HG03342 (cell line): ENCODE results near the gene PMF1.
A peak's percentile ranks its signal among the peaks of the same experiment; 100 is the strongest.

Experiments used
- ATAC-seq: cut with Tn5 transposase; IDR thresholded peaks from one replicate; pipeline ENCODE4 v1.9.1; 2021; ENCODE audit warnings: mild to moderate bottlenecking, moderate library complexity; ENCODE audit not compliant: unreplicated experiment

The PMF1 gene

DNA sequence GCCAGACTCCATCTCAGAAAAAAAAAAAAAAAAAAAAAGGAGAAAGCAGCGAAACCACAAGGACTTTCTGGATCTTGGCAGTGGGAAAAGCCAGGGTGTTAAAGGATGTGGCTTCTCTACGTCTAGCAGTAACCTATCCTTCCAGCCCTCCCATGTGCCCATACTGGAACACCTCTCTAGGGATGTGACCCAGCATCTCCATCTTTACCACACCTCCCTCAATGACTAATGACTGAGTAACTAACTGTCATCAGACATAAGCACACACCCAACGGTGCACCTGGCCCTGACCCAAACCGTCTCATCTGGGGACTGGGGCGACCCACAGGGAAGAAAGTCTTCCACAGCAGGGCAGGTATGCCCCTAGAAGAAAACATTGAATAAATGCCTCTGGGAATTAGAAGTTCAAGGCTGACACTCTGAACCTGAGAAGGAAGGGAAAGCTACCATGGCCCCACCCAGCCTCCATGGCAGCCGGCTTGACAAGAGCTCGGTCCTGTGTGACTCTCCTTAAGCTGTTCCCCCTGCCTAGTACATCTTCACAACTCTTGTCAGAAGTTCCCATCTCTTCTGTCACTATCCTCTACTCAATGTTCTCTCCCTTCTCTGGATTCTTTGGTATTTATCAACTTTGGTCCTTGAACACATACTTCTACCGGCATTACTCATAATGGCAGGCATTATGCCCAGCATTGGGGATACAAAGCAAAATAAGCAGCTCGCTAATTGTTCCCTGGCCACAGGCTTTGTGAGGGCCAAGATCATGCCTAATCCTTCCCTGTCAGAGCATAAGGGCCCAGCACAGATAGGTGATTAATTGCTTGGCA, 49.9 kb downstream of the PMF1 start:
- no peak for ATAC-seq

DNA sequence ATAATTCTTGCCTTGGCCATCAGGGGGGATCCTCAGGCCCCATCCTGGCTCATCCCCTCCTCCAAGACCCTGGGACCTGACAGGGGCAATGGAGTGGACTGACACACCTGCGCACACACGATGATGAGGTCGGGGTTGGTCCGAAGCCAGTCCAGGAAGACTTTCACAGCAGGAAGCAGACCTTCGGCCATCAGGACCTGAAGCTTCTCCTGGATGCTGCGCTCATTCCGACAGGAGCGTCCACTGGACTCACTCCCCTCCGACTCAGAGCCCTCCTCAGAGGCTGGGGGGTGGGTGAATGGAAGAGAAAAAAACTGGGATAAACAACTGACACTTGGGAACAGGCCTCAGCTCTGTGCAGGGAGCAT, 50.5 kb downstream of the PMF1 start:
- no peak for ATAC-seq

DNA sequence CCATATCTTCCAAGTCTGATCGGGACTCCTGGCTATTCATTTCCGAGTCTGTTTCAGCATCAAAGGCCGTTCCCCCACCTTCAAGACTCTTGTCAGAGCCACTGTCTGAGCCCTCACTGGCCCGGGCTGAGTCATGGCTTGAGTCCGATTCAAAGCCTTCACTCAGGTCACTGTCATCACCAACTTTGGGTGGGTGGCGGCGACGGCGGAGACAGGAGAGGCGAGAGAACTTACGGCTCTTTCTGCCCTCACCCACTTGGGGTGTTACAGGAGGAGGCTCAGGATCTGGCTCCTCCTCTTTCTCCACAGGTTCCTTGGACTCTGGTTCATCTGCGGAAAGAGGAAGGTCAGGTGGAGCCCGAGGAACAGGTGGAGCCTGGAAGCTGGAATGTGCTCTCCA, 53.2 kb downstream of the PMF1 start:
- no peak for ATAC-seq

GRCh38 chr1:156268336-156268735, 55.5 kb downstream of the PMF1 start:
- ATAC-seq = no peak

- no peak for ATAC-seq
These were observed 57.5 kb downstream of the PMF1 start for GRCh38 chr1:156270314-156270713.

DNA sequence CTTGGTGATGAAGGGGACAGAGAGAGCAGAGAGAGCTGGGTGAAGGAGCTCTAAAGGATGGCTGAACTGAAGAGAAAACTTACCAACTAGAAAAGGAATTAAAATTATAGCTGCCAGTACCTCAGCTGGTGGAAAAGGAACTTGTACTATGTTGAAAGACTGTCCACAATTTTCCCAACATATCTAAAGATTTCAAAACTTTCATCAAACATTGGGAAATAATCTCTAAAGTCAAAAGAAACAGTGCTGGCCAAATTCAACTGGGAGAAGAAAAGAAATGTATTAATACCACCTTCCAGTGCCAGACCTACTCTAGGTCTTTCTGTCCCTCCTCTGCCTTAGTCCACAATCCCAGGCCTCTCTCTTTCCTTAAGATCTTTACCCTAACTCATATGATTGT, 63.7 kb downstream of the PMF1 start:
- no peak for ATAC-seq

- ATAC-seq = no peak
These were observed 64.2 kb downstream of the PMF1 start for GRCh38 chr1:156276966-156277381.

GRCh38 chr1:156279837-156280236, 67.0 kb downstream of the PMF1 start:
- ATAC-seq = no peak

GRCh38 chr1:156281281-156281680, 68.5 kb downstream of the PMF1 start:
- ATAC-seq = peak; percentile 44

DNA sequence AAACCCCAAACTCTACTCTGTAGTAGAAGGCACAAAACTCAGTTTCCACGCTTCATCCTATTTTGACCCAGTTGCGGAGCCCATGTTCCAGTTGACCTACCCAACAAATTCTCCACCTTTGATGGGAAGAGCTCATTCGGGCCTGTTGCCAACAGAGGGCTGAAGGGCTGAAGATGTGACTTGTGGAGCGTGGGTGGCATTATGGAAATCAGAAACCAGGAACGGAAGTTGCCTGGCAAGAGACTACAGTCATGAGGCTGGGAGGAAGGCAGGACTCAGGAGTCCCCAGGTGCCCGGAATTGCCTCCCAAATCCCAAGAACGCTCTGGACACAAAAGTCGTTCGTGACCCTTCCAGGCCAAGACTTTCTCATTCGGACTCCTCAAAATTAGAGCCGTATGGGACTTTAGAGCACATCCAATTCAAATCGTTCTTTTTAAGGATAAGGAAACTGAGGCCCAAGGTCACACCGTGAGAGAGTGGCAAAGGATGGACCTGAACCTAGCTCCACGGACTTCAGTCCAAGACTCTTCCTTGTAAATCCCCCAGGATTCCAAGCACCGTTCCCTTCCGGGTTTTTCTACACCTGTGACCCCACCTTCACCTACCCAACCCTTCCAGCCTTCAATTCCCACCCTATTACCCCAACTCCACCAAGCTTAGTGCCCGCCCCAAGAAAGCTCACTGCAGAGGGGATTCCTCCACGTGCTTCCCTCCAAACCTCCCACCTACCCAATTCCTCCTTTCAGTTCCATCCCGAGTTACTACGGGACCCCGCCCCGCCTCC, 69.1 kb downstream of the PMF1 start:
- ATAC-seq = no peak

- ATAC-seq = peak; percentile 80
These were observed 69.8 kb downstream of the PMF1 start, which contains the start of gene SMG5 for GRCh38 chr1:156282479-156283222. SMG5 (minus strand) TSS chr1:156282825; CDS start chr1:156282680, 145 bp downstream.

GRCh38 chr1:156283521-156283920, 70.7 kb downstream of the PMF1 start:
- no peak for ATAC-seq

DNA sequence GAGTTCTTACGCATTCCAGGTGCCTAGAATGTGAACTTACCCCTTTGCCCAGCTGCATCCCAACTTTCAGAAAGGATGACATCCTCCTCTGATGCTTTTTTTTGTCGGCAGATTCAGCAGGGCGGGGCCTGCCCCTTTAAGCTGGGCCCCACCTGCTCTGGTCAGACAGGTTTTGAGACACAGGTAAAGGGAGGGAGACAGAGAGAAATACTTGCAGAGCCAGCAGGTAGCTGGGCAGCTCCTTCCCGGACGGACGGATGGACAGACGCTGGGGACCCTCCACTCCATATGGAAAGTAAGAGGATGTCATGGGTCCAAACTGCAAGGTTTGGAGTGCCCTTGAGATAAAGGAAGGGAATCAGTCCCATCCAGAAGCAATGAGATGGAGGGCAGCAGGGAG, 71.3 kb downstream of the PMF1 start, which contains the start of gene TMEM79:
TSS of gene TMEM79 (plus strand) at position 214 of the 400 bp plus-strand sequence. CDS start 902 bp downstream, outside the sequence.
- no peak for ATAC-seq

- no peak for ATAC-seq
These were observed 72.0 kb downstream of the PMF1 start for GRCh38 chr1:156284757-156285156.

- no peak for ATAC-seq
These were observed 72.6 kb downstream of the PMF1 start for GRCh38 chr1:156285437-156285836.

GRCh38 chr1:156286061-156286460, 73.3 kb downstream of the PMF1 start:
- no peak for ATAC-seq
